HG02571 (cell line): ENCODE results near the gene STAC.

ENCODE experiments used
- ATAC-seq: cut with Tn5 transposase; IDR thresholded peaks from one replicate; pipeline ENCODE4 v1.9.1; 2021; ENCODE audit warnings: mild to moderate bottlenecking, moderate library complexity; ENCODE audit not compliant: unreplicated experiment

The STAC gene

GRCh38 chr3:36511791-36512486, 131.6 kb downstream of the STAC start:
- no peak for ATAC-seq

- no peak for ATAC-seq
Measured at GRCh38 chr3:36512555-36512954, 132.3 kb downstream of the STAC start.

- no peak for ATAC-seq
Measured at GRCh38 chr3:36514171-36514570, 133.9 kb downstream of the STAC start.

DNA sequence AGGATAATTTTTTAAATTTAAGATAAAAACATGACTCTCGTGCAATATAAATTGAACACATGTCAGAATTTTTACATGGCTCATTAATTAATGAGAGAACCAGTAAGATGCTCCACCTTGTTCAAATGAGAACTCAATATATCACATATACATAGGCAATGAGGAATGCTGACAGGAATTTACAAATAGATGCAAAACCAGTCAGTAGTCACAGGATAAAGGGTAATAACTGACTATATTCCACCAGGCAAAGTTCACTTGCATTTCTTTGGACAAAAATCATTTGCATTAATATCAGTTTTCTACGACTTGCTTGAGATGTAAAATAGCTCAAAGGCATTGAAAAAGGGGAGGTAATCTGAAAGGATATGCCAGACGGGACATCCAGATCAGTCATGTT, 139.4 kb downstream of the STAC start:
- ATAC-seq: no peak

DNA sequence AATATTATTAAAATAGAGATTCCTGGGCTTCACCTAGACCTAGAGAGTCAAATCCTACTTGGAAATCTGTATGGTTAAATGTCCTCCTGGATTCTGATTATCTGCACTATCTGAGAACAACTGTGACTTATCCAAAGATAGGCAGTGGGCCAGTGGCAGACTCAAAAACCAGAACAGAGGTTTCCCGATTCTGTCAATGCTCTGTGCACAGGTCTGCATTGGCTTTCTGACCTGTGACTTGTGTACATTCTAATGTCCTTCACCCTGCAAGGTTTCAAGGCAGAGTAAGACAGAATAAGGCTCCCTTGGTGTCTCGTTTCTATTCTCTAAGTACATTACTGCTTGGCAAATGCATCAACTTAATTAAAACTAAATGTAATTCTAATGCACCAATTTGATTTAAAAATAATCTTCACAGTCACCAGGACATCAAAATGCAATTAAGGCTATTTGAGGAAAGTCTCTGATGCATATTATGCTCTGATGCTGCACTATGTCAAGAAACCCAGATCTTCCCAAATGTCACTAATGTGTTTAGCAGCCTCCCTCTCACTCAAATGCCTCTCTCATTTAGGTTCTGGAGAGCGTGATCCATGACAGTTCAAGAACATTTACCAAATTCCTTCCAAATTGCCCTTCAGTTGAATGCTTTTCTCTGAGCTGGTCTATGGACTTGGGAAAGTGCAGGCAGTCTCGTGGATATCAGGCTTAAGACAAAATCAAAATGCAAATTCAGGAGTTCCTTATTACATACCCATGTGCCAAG, 140.1 kb downstream of the STAC start:
- no peak for ATAC-seq

DNA sequence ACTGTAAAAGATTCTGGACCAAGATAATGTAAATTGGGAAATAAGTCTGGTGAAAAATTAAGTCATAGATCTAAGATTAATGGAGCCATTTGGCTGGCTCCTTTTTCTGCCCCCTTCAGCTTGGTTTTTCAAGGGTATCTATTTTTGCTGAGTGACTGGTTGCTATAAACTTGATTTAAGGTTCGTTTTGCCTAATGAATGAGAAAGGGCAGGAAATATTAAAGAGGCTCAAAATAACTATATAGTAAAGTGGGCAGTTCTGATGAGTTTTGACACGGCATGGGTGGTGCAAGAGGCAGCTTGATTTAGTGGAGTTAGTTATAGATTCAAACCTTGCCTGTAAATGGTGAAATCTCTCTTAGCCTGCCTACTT, 140.7 kb downstream of the STAC start:
- no peak for ATAC-seq

GRCh38 chr3:36524560-36524959, 144.3 kb downstream of the STAC start:
- no peak for ATAC-seq

- ATAC-seq: no peak
Measured at GRCh38 chr3:36525115-36525801, 145.0 kb downstream of the STAC start.

DNA sequence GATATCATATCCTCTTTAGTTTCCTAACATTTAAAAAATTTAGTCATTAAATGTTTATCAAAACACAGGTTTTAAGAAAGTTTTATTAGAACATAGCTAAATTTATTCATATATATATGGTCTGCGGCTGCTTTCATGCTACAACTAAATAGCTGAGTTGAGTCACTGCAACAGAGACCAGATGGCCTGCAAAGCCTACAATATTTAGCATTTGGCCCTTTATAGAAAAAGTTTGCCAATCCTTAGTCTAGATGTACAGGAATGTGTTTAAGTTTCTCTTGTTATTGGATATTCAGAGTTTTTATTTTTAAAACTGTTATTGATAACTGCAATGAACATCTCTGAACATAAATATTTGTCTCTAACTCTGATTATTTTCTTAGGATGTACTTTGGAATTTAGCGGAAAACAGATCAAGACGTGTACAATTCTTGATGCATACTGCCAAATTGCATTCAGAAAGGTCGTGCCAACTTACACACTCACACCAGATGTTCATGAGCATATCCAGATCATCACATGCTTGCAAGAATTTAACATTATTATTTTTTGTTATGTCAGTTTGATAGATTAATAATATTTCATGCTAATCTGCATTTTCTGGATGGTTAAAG, 157.9 kb downstream of the STAC start:
- ATAC-seq: no peak

DNA sequence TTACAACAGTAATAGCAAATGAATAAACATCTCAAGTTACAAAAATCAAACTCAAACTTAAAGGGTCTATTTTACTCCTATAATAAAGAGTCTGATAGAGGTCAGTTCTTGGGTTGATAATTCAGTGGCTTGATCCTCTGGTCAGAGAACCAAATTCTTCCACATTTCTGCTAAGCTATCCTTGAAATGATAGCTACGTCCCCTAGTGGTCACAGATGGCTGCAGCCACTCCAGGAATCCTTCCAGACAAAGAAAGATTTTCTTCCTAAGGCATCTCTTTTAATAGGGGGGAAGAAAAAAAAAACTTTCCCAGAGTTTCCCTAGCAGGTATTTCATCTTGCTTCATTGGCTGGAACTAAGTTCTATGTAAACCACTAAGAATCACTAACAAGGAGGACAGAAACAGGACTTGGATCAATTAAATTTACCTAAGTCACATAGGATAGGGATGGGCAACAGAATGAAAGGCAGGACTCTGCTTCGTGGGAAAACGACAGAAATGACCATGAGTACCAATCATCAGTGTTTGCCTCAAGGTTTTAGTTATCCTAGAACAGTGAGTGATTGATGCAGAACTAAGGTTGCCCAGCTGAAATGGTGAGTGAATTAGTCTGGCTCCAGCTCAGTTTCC, 160.7 kb downstream of the STAC start:
- no peak for ATAC-seq

DNA sequence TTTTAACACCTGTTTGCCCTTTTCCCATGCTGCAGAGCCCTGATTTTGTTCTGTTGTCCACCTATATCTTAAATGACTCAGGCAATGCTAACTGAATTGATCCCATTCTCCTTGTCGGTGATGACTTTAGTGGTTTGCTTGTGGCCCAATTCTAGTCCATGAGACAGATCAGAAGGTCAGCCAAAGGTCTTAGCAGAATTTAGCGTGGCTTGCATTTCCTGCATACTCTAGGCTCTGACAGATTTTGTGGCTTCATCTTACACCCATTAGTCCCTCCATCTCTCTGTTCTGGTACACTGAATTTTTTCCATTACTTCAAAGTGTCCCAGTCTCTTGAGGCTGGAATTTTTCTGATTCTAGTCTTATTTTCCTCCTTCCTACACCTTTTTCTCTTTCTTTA, 161.9 kb downstream of the STAC start:
- no peak for ATAC-seq

GRCh38 chr3:36543276-36543997, 163.1 kb downstream of the STAC start:
- ATAC-seq: no peak

DNA sequence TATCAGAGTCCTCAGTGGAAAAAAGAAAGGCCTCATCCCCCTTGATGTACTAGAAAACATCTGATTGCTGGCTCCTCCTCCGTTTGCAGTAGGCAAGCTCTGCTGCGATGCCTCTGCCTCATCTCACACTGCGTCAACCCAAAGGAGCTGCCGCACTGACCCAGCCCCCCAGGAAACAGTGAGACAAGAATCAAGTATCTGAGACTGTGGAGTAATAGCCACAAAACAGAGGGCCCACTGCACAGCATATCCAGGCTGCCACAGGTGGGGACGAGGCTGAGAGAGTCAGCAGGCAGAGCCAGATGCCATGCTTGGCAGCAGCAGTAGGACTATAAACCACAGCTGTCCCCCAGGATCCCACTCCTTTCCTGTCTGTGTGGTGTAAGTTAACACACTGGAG, 165.9 kb downstream of the STAC start:
- no peak for ATAC-seq

- no peak for ATAC-seq
Measured at GRCh38 chr3:36548712-36549111, 168.4 kb downstream of the STAC start.

GRCh38 chr3:36557021-36557707, 176.9 kb downstream of the STAC start:
- no peak for ATAC-seq

- no peak for ATAC-seq
Measured at GRCh38 chr3:36557708-36558421, 177.6 kb downstream of the STAC start.

- no peak for ATAC-seq
Measured at GRCh38 chr3:36558961-36559360, 178.7 kb downstream of the STAC start.

- ATAC-seq: no peak
Measured at GRCh38 chr3:36560685-36561084, 180.4 kb downstream of the STAC start.

DNA sequence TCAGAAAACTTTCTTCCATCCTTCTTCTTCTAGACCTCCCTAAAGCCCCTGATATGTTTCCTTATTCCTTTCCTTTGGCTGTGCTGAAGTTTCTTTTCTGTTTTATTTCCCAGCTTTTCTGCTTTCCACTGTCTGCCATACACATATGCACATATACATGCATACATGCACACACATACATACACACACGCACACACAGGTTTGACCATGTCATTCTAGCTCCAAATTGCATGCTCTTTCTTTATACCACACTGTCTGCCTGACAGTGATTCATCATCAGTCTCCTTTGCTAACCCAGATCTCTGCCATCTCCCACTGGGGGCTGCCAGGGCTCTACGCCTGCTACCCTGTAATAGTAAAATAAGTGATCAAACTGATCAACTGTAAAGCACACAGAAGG, 181.3 kb downstream of the STAC start:
- no peak for ATAC-seq
